A549 (cell line): ENCODE measurements around the gene IMPG2. TPM values are rescaled to one million over a fixed set of nuclear protein-coding genes. Genes with fewer than 3 reads are reported as not detected.

Source experiments
- ATAC-seq, 2 experiments: fragments of 200-7000 bp in 1 of 2; fragments of >200 bp in 1 of 2; cut with Nextera tagmentation in 1 of 2; cut with Tn5 transposase in 1 of 2; 3 replicates each; pipeline versions ENCODE4 v1.8.0 to v1.9.1; 2018 to 2020; ENCODE audit warnings: mild to moderate bottlenecking in 1 of 2, moderate library complexity in 1 of 2
- CTCF ChIA-PET: fragments of 300-600 bp; sonication (Branson Sonifier 250); formaldehyde crosslinking; extraction: SDS; loops from one replicate; lab custom pipeline; 2021; ENCODE audit warnings: antibody characterized with exemption, inconsistent platforms; lab: Yijun Ruan, JAX
- POLR2A ChIA-PET: fragments of 350-600 bp; formaldehyde crosslinking; extraction: SDS; loops from one replicate; lab custom pipeline; 2021; ENCODE audit warnings: antibody characterized with exemption, inconsistent platforms; lab: Yijun Ruan, JAX
- DNase-seq, 2 experiments: peaks; one replicate each; pipeline versions ENCODE4 v3.0.0 to v3.0.0-alpha.2; 2011 to 2016; ENCODE audit warnings: low read depth in 1 of 2, low spot score in 1 of 2
- FAIRE-seq: peaks from 2 replicates; lab custom pipeline; 2011; peaks lifted over from hg19 to GRCh38; lab: Jason Lieb, UNC
- H3K27ac ChIP-seq, 2 experiments: fragments of >200 bp; sonication (Bioruptor Twin); formaldehyde crosslinking; 3 replicates each; pipeline ENCODE4 v1.5.1; 2016 to 2017
- H3K4me1 ChIP-seq: fragments of >200 bp; sonication (Bioruptor Twin); formaldehyde crosslinking; 3 replicates; pipeline ENCODE4 v1.6.1; 2016
- H3K4me2 ChIP-seq: fragments of >200 bp; sonication (Bioruptor Twin); formaldehyde crosslinking; 3 replicates; pipeline ENCODE4 v1.6.1; 2016
- H3K4me3 ChIP-seq: fragments of >200 bp; sonication (Bioruptor Twin); formaldehyde crosslinking; 3 replicates; pipeline ENCODE4 v1.5.1; 2016
- H3K9me3 ChIP-seq: fragments of >200 bp; sonication (Bioruptor Twin); formaldehyde crosslinking; 3 replicates; pipeline ENCODE4 v1.6.1; 2016
- ATOH8 ChIP-seq: fragments of 250-450 bp; sonication (Bioruptor Pico); IDR thresholded peaks from 2 replicates; pipeline ENCODE4 v1.5.0; 2020; ENCODE audit warnings: low read depth, mild to moderate bottlenecking, moderate library complexity
- CBX2 ChIP-seq: fragments of 200-600 bp; sonication (generic); IDR thresholded peaks from 2 replicates; pipeline ENCODE4 v1.6.1; 2016; ENCODE audit warnings: low read depth, mild to moderate bottlenecking, borderline replicate concordance
- CHD2 ChIP-seq: fragments of 150-350 bp; IDR thresholded peaks from 2 replicates; pipeline ENCODE4 v1.6.1; 2014; ENCODE audit warnings: low read length; ENCODE audit not compliant: partially characterized antibody
- CHD4 ChIP-seq: fragments of 200-600 bp; sonication (generic); IDR thresholded peaks from 2 replicates; pipeline ENCODE4 v1.6.1; 2016; ENCODE audit warnings: antibody characterized with exemption, mild to moderate bottlenecking, borderline replicate concordance
- EHF ChIP-seq: fragments of 250-450 bp; sonication (Bioruptor Pico); IDR thresholded peaks from 2 replicates; pipeline ENCODE4 v1.5.0; 2020; ENCODE audit warnings: mild to moderate bottlenecking
- EHMT2 ChIP-seq: fragments of 200-600 bp; sonication (generic); IDR thresholded peaks from 2 replicates; pipeline ENCODE4 v1.6.1; 2016; ENCODE audit warnings: antibody characterized with exemption, low read depth, mild to moderate bottlenecking, moderate library complexity
- FOSB ChIP-seq: fragments of 250-450 bp; sonication (Bioruptor Pico); IDR thresholded peaks from 2 replicates; pipeline ENCODE4 v1.5.0; 2020; ENCODE audit warnings: mild to moderate bottlenecking, moderate library complexity
- FOXS1 ChIP-seq: fragments of 250-450 bp; sonication (Bioruptor Pico); IDR thresholded peaks from 2 replicates; pipeline ENCODE4 v1.5.0; 2020; ENCODE audit warnings: mild to moderate bottlenecking, moderate library complexity
- GATA3 ChIP-seq: IDR thresholded peaks from 2 replicates; pipeline ENCODE4 v1.6.1; 2012; ENCODE audit warnings: borderline replicate concordance
- HES2 ChIP-seq: fragments of >200 bp; sonication (Bioruptor Twin); formaldehyde crosslinking; IDR thresholded peaks from 2 replicates; pipeline ENCODE4 v1.6.1; 2016
- HOXA7 ChIP-seq: fragments of 250-450 bp; sonication (Bioruptor Pico); IDR thresholded peaks from 2 replicates; pipeline ENCODE4 v1.5.0; 2020; ENCODE audit warnings: mild to moderate bottlenecking, moderate library complexity
- JUN ChIP-seq, 2 experiments: fragments of >200 bp; sonication (Bioruptor Twin); formaldehyde crosslinking; IDR thresholded peaks; 2 replicates in 1 of 2; 3 replicates in 1 of 2; pipeline ENCODE4 v1.6.1; 2016 to 2017
- JUNB ChIP-seq: fragments of >200 bp; sonication (Bioruptor Twin); formaldehyde crosslinking; IDR thresholded peaks from 2 replicates; pipeline ENCODE4 v1.6.1; 2016
- KDM1A ChIP-seq: fragments of 200-600 bp; sonication (generic); IDR thresholded peaks from 2 replicates; pipeline ENCODE4 v1.6.1; 2016; ENCODE audit warnings: low read depth, mild to moderate bottlenecking
- MAFK ChIP-seq: fragments of 450-650 bp; IDR thresholded peaks from 2 replicates; pipeline ENCODE4 v1.6.1; 2014; ENCODE audit not compliant: partially characterized antibody
- NPAS2 ChIP-seq: fragments of 250-450 bp; sonication (Bioruptor Pico); IDR thresholded peaks from 2 replicates; pipeline ENCODE4 v1.8.0; 2022; ENCODE audit warnings: mild to moderate bottlenecking, moderate library complexity, borderline replicate concordance
- PHF8 ChIP-seq: fragments of 200-600 bp; sonication (generic); IDR thresholded peaks from 2 replicates; pipeline ENCODE4 v1.6.1; 2016; ENCODE audit warnings: low read depth, mild to moderate bottlenecking, antibody characterized with exemption, moderate library complexity, borderline replicate concordance
- RARB ChIP-seq: fragments of 250-450 bp; sonication (Bioruptor Pico); IDR thresholded peaks from 2 replicates; pipeline ENCODE4 v1.8.0; 2021; ENCODE audit warnings: mild to moderate bottlenecking, moderate library complexity
- REST ChIP-seq: fragments of 200-600 bp; sonication (generic); IDR thresholded peaks from 2 replicates; pipeline ENCODE4 v1.6.1; 2016; ENCODE audit warnings: antibody characterized with exemption, mild to moderate bottlenecking, moderate library complexity
- RFX5 ChIP-seq: fragments of 450-650 bp; IDR thresholded peaks from 2 replicates; pipeline ENCODE4 v1.7.1; 2014; ENCODE audit warnings: antibody characterized with exemption, mild to moderate bottlenecking, moderate library complexity
- SREBF2 ChIP-seq: fragments of 450-650 bp; IDR thresholded peaks from 2 replicates; pipeline ENCODE4 v1.6.1; 2014; ENCODE audit warnings: mild to moderate bottlenecking, moderate library complexity
- TFCP2L1 ChIP-seq: fragments of 250-450 bp; sonication (Bioruptor Pico); IDR thresholded peaks from 2 replicates; pipeline ENCODE4 v1.5.0; 2021; ENCODE audit warnings: mild to moderate bottlenecking
- ZFP36 ChIP-seq: fragments of 450-650 bp; IDR thresholded peaks from 2 replicates; pipeline ENCODE4 v1.6.1; 2014; ENCODE audit warnings: borderline replicate concordance; ENCODE audit not compliant: partially characterized antibody
- WGBS: methylation state at CpG from one replicate; pipeline ENCODE4 v1.1.6; 2017; ENCODE audit errors: missing lambda C conversion rate; 5-methylcytosine and 5-hydroxymethylcytosine counted together
- polyA plus RNA-seq, 4 experiments: library from polyadenylated mRNA; depleted of rRNA in 3 of 4; stranded (reverse); fragments of >200 nt; fragmentation: RNase III in 1 of 4; extraction: RNeasy Plus Mini Kit Qiagen cat#74134 plus additional on column Dnase treatment in 1 of 4; gene quantifications; 2 replicates in 3 of 4; 3 replicates in 1 of 4; pipeline ENCODE4 v1.2.3, GENCODE V29; 2011 to 2017

The IMPG2 gene
- polyA plus RNA-seq, 2 of the 4 experiments (the other 2 are of a cell fraction), result 0.03 to 0.05 TPM

- Histone ChIP-seq H3K4me1 (no peaks in the 10 kb centered on the region), H3K27ac (no peak overlapping the region), H3K4me2 (no peak overlapping the region), H3K4me3 (no peak overlapping the region), H3K9me3 (no peaks in the 10 kb centered on the region)
- TF ChIP-seq RARB (no peak), JUNB (no peak), TFCP2L1 (CRISPR knock-in tag) (no peak), CHD4 (no peak), EHMT2 (no peak), SREBF2 (no peak), ATOH8 (CRISPR knock-in tag) (no peak), KDM1A (no peak), HES2 (no peak), HOXA7 (CRISPR knock-in tag) (no peak), NPAS2 (no peak), PHF8 (no peak), FOSB (CRISPR knock-in tag) (no peak), REST (no peak), JUN (IDR thresholded peaks at IDR 0.05) (no peak), GATA3 (no peak)
- ChIA-PET CTCF (no interaction called here), POLR2A (no interaction called here)
- no peak; a peak in 1 of 6 replicates for ATAC-seq
- 56% methylated on average over 4 of the region's 4 CpGs for WGBS
- no peak for FAIRE-seq
- DNase-seq, result no peak
These were observed 76.8 kb downstream of the IMPG2 start for GRCh38 chr3:101243285-101244211.

- no peak overlapping the region for H3K27ac ChIP-seq
- no peaks in the 10 kb centered on the region for H3K4me1 ChIP-seq
- WGBS, result 79% methylated on average over 1 of the region's 1 CpG
- DNase-seq (no peak), FAIRE-seq (no peak), ATAC-seq (no peak)
- H3K4me2 ChIP-seq, result no peak overlapping the region
- TF ChIP-seq RARB, result no peak
- TF ChIP-seq RFX5, result no peak
- no peak for TF ChIP-seq EHF
- no peak for TF ChIP-seq ZFP36
- TF ChIP-seq CBX2, result no peak
- TF ChIP-seq EHMT2, result no peak
- no peak for TF ChIP-seq MAFK
- no peak for TF ChIP-seq CHD2
- TF ChIP-seq FOXS1 (CRISPR knock-in tag), result no peak
- ChIA-PET CTCF (interaction anchor here (1.3 kb wide), 1 partner anchor 10 kb away, joined by 3 read pairs; no protein-coding TSS in a partner anchor), POLR2A (no interaction called here)
- no peak overlapping the region for H3K4me3 ChIP-seq
- H3K9me3 ChIP-seq, result no peaks in the 10 kb centered on the region
These were observed 79.5 kb downstream of the IMPG2 start for GRCh38 chr3:101240719-101241399.
